Measurements from ENCODE around the gene GSKIP.

DNA sequence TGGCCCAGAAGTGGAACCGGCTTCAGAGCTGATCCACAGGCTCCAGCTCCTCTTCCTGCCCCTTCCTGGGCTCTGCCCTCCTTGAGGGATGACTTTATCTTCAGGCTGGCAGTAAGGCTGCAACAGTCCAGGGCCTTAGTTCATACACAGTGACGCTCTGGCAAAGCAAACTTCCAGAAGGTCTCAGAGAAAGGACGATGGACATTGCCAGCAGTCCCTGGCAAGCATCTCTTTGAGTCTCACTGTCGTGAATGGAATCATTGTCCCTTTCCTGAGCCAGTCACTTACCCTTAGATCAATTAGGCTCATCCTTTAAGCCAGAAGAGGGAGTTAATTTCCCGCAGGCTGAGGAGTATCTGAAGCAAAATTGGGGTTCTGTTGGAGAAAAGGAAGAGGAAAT, 37.2 kb downstream of the GSKIP start:
- no peak for TF ChIP-seq CTCF (IDR thresholded peaks at IDR 0.05)
- no peak for TF ChIP-seq JUND (IDR thresholded peaks at IDR 0.05)
- no peak for TF ChIP-seq EZH2phosphoT487 (IDR thresholded peaks at IDR 0.05; ENCODE audit: borderline replicate concordance, low read depth)
- TF ChIP-seq, protein P1, sequence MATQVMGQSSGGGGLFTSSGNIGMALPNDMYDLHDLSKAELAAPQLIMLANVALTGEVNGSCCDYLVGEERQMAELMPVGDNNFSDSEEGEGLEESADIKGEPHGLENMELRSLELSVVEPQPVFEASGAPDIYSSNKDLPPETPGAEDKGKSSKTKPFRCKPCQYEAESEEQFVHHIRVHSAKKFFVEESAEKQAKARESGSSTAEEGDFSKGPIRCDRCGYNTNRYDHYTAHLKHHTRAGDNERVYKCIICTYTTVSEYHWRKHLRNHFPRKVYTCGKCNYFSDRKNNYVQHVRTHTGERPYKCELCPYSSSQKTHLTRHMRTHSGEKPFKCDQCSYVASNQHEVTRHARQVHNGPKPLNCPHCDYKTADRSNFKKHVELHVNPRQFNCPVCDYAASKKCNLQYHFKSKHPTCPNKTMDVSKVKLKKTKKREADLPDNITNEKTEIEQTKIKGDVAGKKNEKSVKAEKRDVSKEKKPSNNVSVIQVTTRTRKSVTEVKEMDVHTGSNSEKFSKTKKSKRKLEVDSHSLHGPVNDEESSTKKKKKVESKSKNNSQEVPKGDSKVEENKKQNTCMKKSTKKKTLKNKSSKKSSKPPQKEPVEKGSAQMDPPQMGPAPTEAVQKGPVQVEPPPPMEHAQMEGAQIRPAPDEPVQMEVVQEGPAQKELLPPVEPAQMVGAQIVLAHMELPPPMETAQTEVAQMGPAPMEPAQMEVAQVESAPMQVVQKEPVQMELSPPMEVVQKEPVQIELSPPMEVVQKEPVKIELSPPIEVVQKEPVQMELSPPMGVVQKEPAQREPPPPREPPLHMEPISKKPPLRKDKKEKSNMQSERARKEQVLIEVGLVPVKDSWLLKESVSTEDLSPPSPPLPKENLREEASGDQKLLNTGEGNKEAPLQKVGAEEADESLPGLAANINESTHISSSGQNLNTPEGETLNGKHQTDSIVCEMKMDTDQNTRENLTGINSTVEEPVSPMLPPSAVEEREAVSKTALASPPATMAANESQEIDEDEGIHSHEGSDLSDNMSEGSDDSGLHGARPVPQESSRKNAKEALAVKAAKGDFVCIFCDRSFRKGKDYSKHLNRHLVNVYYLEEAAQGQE (IDR thresholded peaks at IDR 0.05; ENCODE audit: low read depth, low read length), result no peak
- TF ChIP-seq EP300 (IDR thresholded peaks at IDR 0.05; ENCODE audit: borderline replicate concordance in 1 of 2, low read depth in 1 of 2, low read length in 1 of 2), result no peak
- no peak for TF ChIP-seq SMC3 (IDR thresholded peaks at IDR 0.05; ENCODE audit: low read depth, low read length)
- no peak for TF ChIP-seq POLR2AphosphoS5 (IDR thresholded peaks at IDR 0.05; ENCODE audit: low read depth, low read length)
- TF ChIP-seq RAD21 (IDR thresholded peaks at IDR 0.05; ENCODE audit: low read length), result no peak
- TF ChIP-seq FOXM1 (IDR thresholded peaks at IDR 0.05; ENCODE audit: low read depth), result no peak
- TF ChIP-seq TAF1 (IDR thresholded peaks at IDR 0.05; ENCODE audit: borderline replicate concordance, low read depth, low read length), result no peak
- TF ChIP-seq RXRA (IDR thresholded peaks at IDR 0.05; ENCODE audit: borderline replicate concordance, low read depth), result no peak
- no peak for TF ChIP-seq USF2 (IDR thresholded peaks at IDR 0.05; ENCODE audit: borderline replicate concordance, low read depth, low read length)
- TF ChIP-seq NRF1 (IDR thresholded peaks at IDR 0.05; ENCODE audit: low read depth, low read length), result no peak
